WTC11 (cell line): ENCODE results near the gene AGPAT3. TPM values are rescaled to one million over a fixed set of nuclear protein-coding genes. Genes with fewer than 3 reads are reported as not detected.

Experiments
- ATAC-seq: fragments of 200-7000 bp; cut with Tn5 transposase; 2 replicates; pipeline ENCODE4 v1.10.0; 2021; ENCODE audit warnings: mild to moderate bottlenecking, moderate library complexity
- CTCF ChIA-PET: fragments of 300-600 bp; sonication (Branson Sonifier 250); formaldehyde crosslinking; loops from one replicate; lab custom pipeline; 2021; ENCODE audit warnings: antibody characterized with exemption; lab: Charles Lee
- POLR2A ChIA-PET: fragments of 350-600 bp; sonication (Branson Sonifier 250); formaldehyde crosslinking; loops from one replicate; lab custom pipeline; 2021; ENCODE audit warnings: antibody characterized with exemption; lab: Charles Lee
- DNase-seq: peaks from one replicate; pipeline ENCODE4 v3.0.0; 2021; ENCODE audit warnings: low spot score
- H3K27ac Mint-ChIP-seq: 2 replicates; pipeline ENCODE4 v1.8.0; 2021; ENCODE audit warnings: mixed read lengths
- H3K27me3 Mint-ChIP-seq: 2 replicates; pipeline ENCODE4 v1.8.0; 2021; ENCODE audit warnings: low read depth, mild to moderate bottlenecking, moderate library complexity, mixed read lengths
- H3K36me3 Mint-ChIP-seq: 2 replicates; pipeline ENCODE4 v1.8.0; 2021; ENCODE audit warnings: mixed read lengths
- H3K4me1 Mint-ChIP-seq: 2 replicates; pipeline ENCODE4 v1.8.0; 2022; ENCODE audit warnings: mixed read lengths
- H3K4me3 Mint-ChIP-seq: 2 replicates; pipeline ENCODE4 v1.8.0; 2021; ENCODE audit warnings: mild to moderate bottlenecking, moderate library complexity, mixed read lengths
- H3K9me3 Mint-ChIP-seq: 2 replicates; pipeline ENCODE4 v1.8.0; 2021; ENCODE audit warnings: mixed read lengths
- CREM ChIP-seq: sonication (generic); formaldehyde crosslinking; IDR thresholded peaks from 2 replicates; pipeline ENCODE4 v1.8.1; 2022; ENCODE audit warnings: mild to moderate bottlenecking, missing genetic modification reagents, moderate library complexity
- HMGA2 ChIP-seq: fragments of 250-450 bp; sonication (Bioruptor Pico); IDR thresholded peaks from 2 replicates; pipeline ENCODE4 v1.4.0; 2021; ENCODE audit warnings: mild to moderate bottlenecking, moderate library complexity
- total RNA-seq: library from RNA; stranded (reverse); gene quantifications from 3 replicates; pipeline ENCODE4 v1.2.3, GENCODE V29; 2021
- TF ChIP-seq, protein P1 (sequence below): fragments of 250-450 bp; sonication (Bioruptor Pico); IDR thresholded peaks from 2 replicates; pipeline ENCODE4 v1.8.0; 2021; ENCODE audit warnings: mild to moderate bottlenecking
- TF ChIP-seq, protein P2 (sequence below): fragments of 250-450 bp; sonication (Bioruptor Pico); IDR thresholded peaks from 2 replicates; pipeline ENCODE4 v1.9.0; 2021; ENCODE audit warnings: moderate library complexity, mild to moderate bottlenecking, inconsistent platforms, borderline replicate concordance
- TF ChIP-seq, protein P3 (sequence below): fragments of 200-600 bp; IDR thresholded peaks from 2 replicates; pipeline ENCODE4 v1.8.0; 2022; ENCODE audit warnings: antibody characterized with exemption
- TF ChIP-seq, protein P4 (sequence below): sonication (generic); formaldehyde crosslinking; IDR thresholded peaks from 2 replicates; pipeline ENCODE4 v1.8.0; 2022; ENCODE audit warnings: mild to moderate bottlenecking, missing genetic modification reagents
- TF ChIP-seq, protein P5 (sequence below): sonication (generic); formaldehyde crosslinking; IDR thresholded peaks from 2 replicates; pipeline ENCODE4 v1.8.1; 2023; ENCODE audit warnings: mild to moderate bottlenecking, missing genetic modification reagents
- TF ChIP-seq, protein P6 (sequence below): fragments of 250-450 bp; sonication (Bioruptor Pico); IDR thresholded peaks from 2 replicates; pipeline ENCODE4 v2.1.2; 2022; ENCODE audit warnings: mild to moderate bottlenecking, moderate library complexity
- TF ChIP-seq, protein P7 (sequence below): sonication (generic); formaldehyde crosslinking; IDR thresholded peaks from 2 replicates; pipeline ENCODE4 v1.8.0; 2022; ENCODE audit warnings: mild to moderate bottlenecking, missing genetic modification reagents

The AGPAT3 gene
- total RNA-seq, 1 experiment from 2014 or later = 5.6 TPM

DNA sequence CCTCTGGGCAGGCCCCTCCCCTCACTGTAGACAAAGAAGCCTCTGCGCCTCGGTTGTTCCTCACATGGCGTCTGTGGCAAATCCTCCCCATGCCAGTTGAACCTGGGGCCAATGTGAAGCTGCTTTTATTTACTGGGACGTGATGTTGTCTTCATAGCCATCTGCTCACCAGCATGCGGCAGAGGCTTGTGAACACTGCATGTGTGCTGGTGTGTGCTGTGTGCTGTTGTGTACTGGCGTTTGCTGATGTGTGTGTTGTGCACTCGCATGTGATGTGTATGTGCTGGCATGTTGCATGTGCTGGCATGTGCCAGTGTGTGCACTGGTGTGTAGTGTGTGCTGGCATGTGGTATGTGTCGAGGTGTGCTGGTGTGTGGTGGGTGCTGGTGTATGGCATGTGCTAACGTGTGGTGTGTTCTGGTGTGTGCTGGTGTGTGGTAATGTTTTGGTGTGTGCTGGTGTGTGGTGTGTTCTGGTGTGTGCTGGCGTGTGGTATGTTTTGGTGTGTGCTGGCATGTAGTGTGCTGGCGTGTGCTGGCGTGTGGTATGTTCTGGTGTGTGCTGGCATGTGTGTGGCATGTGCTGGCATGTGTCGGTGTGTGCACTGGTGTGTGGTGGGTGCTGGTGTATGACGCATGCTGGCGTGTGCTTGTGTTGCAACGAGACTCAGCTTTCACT lies 109.9 kb downstream of the AGPAT3 start:
- CTCF ChIA-PET = interaction anchor here (0.6 to 1.8 kb wide), 36 partner anchors 8 to 246 kb away, joined by 3 to 27 read pairs (median 4); partner anchors contain the start of gene RRP1
- TF ChIP-seq, protein P1, sequence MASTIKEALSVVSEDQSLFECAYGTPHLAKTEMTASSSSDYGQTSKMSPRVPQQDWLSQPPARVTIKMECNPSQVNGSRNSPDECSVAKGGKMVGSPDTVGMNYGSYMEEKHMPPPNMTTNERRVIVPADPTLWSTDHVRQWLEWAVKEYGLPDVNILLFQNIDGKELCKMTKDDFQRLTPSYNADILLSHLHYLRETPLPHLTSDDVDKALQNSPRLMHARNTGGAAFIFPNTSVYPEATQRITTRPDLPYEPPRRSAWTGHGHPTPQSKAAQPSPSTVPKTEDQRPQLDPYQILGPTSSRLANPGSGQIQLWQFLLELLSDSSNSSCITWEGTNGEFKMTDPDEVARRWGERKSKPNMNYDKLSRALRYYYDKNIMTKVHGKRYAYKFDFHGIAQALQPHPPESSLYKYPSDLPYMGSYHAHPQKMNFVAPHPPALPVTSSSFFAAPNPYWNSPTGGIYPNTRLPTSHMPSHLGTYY (CRISPR knock-in tag) = no peak
- no peak for TF ChIP-seq HMGA2
- TF ChIP-seq, all 79 proteins: peak for 0
- Mint-ChIP-seq H3K27me3 (no peaks in the 10 kb centered on the region), H3K4me1 (no peaks in the 10 kb centered on the region), H3K9me3 (no peaks in the 10 kb centered on the region), H3K27ac (no peak overlapping the region), H3K4me3 (no peak overlapping the region), H3K36me3 (no peaks in the 10 kb centered on the region)
- no peak for DNase-seq
- POLR2A ChIA-PET = no interaction called here
- ATAC-seq = no peak

DNA sequence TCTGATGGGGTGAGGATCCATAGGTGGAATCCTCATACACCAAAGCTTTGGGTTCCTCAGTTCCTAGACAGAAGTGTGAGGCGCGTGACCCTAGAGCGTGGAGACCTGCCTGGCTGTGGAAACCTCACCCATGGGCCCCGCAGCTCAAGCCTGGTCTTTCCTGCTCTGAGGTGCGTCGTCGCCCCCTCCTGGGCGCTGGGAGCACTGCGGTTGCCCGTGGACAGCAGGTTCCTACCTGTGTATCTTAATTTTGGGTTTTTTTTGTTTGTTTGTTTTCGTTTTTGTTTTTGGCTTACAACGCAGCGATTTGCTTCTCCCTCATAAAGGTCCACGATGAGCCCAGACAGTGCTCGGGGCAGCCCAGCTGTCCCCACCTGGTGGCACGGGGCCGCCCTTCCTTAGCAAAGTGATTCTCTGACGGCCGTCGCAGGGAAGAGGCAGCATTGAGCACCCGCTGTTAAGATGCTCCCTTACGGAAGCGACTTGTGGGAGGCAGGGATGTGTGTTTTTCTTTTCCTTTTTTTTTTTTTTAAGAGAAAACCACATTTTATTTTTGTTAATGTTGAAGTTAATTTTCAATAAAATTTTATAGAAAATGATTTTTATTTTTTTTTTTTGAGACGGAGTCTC lies 110.6 kb downstream of the AGPAT3 start:
- peak; percentile 87 for DNase-seq
- H3K27ac Mint-ChIP-seq = 0 out of 2 replicates have a peak overlapping the region, but pooled peaks have one; percentile 76
- peak; percentile 86 for ATAC-seq
- POLR2A ChIA-PET = interaction anchor here (0.7 kb wide), 1 partner anchor 41 kb away, joined by 7 read pairs; no protein-coding TSS in a partner anchor
- H3K27me3 Mint-ChIP-seq = no peaks in the 10 kb centered on the region
- no peaks in the 10 kb centered on the region for H3K4me1 Mint-ChIP-seq
- H3K4me3 Mint-ChIP-seq = peak overlapping the region; percentile 59
- H3K36me3 Mint-ChIP-seq = no peaks in the 10 kb centered on the region
- CTCF ChIA-PET = interaction anchor here (0.5 to 2.6 kb wide), 38 partner anchors 9 to 261 kb away, joined by 3 to 27 read pairs (median 4); partner anchors contain the start of gene RRP1
- H3K9me3 Mint-ChIP-seq = no peaks in the 10 kb centered on the region
- TF ChIP-seq, protein P2, sequence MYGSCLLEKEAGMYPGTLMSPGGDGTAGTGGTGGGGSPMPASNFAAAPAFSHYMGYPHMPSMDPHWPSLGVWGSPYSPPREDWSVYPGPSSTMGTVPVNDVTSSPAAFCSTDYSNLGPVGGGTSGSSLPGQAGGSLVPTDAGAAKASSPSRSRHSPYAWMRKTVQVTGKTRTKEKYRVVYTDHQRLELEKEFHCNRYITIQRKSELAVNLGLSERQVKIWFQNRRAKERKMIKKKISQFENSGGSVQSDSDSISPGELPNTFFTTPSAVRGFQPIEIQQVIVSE = no peak
- TF ChIP-seq, protein P3, sequence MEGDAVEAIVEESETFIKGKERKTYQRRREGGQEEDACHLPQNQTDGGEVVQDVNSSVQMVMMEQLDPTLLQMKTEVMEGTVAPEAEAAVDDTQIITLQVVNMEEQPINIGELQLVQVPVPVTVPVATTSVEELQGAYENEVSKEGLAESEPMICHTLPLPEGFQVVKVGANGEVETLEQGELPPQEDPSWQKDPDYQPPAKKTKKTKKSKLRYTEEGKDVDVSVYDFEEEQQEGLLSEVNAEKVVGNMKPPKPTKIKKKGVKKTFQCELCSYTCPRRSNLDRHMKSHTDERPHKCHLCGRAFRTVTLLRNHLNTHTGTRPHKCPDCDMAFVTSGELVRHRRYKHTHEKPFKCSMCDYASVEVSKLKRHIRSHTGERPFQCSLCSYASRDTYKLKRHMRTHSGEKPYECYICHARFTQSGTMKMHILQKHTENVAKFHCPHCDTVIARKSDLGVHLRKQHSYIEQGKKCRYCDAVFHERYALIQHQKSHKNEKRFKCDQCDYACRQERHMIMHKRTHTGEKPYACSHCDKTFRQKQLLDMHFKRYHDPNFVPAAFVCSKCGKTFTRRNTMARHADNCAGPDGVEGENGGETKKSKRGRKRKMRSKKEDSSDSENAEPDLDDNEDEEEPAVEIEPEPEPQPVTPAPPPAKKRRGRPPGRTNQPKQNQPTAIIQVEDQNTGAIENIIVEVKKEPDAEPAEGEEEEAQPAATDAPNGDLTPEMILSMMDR = peak; percentile 83
- TF ChIP-seq, protein P4, sequence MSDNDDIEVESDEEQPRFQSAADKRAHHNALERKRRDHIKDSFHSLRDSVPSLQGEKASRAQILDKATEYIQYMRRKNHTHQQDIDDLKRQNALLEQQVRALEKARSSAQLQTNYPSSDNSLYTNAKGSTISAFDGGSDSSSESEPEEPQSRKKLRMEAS = peak; percentile 15; the same call in 1 of the 2 replicates

DNA sequence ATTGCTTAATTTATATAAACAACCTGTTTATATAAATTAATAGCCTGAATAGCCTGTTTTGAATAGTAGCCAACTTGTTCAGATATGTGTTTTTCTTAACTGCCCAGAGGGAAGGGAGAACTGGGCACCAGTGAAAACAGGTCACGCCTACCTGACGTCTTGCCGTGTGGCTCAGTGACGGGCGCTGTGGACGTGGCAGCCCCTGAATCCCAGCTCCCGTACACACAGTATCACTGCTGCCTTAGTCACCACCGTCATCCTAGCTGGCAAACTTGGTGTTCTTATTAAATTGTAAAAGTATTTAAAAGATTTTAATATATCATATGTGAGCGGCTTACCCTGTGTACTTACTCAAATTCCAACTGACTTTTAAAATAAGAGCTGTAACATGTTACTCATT lies 111.6 kb downstream of the AGPAT3 start:
- Mint-ChIP-seq H3K9me3 (no peaks in the 10 kb centered on the region), H3K27ac (no peak overlapping the region), H3K36me3 (no peaks in the 10 kb centered on the region), H3K27me3 (no peaks in the 10 kb centered on the region), H3K4me3 (no peak overlapping the region), H3K4me1 (peaks cover 2% of the 10 kb centered on the region)
- no peak for TF ChIP-seq CREM (CRISPR knock-in tag)
- TF ChIP-seq, protein P5, sequence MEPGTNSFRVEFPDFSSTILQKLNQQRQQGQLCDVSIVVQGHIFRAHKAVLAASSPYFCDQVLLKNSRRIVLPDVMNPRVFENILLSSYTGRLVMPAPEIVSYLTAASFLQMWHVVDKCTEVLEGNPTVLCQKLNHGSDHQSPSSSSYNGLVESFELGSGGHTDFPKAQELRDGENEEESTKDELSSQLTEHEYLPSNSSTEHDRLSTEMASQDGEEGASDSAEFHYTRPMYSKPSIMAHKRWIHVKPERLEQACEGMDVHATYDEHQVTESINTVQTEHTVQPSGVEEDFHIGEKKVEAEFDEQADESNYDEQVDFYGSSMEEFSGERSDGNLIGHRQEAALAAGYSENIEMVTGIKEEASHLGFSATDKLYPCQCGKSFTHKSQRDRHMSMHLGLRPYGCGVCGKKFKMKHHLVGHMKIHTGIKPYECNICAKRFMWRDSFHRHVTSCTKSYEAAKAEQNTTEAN (CRISPR knock-in tag) = no peak
- TF ChIP-seq, protein P6, sequence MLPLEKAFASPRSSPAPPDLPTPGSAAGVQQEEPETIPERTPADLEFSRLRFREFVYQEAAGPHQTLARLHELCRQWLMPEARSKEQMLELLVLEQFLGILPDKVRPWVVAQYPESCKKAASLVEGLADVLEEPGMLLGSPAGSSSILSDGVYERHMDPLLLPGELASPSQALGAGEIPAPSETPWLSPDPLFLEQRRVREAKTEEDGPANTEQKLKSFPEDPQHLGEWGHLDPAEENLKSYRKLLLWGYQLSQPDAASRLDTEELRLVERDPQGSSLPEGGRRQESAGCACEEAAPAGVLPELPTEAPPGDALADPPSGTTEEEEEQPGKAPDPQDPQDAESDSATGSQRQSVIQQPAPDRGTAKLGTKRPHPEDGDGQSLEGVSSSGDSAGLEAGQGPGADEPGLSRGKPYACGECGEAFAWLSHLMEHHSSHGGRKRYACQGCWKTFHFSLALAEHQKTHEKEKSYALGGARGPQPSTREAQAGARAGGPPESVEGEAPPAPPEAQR = no peak
- TF ChIP-seq, protein P7, sequence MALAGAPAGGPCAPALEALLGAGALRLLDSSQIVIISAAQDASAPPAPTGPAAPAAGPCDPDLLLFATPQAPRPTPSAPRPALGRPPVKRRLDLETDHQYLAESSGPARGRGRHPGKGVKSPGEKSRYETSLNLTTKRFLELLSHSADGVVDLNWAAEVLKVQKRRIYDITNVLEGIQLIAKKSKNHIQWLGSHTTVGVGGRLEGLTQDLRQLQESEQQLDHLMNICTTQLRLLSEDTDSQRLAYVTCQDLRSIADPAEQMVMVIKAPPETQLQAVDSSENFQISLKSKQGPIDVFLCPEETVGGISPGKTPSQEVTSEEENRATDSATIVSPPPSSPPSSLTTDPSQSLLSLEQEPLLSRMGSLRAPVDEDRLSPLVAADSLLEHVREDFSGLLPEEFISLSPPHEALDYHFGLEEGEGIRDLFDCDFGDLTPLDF (CRISPR knock-in tag) = no peak
- no peak for DNase-seq
- CTCF ChIA-PET = interaction anchor here (0.6 to 2.6 kb wide), 11 partner anchors 9 to 166 kb away, joined by 3 to 27 read pairs (median 8); no protein-coding TSS in a partner anchor
- no peak for ATAC-seq
- POLR2A ChIA-PET = no interaction called here
